Choroid plexus epithelial cell (primary cell): ENCODE results near the gene MIDN.

Source experiments
- DNase-seq: peaks from one replicate; pipeline ENCODE4 v3.0.0-alpha.2; 2010; ENCODE audit warnings: low read depth
- H3K4me3 ChIP-seq: 2 replicates; pipeline ENCODE4 v1.5.1; 2011; ENCODE audit warnings: low read depth, mild to moderate bottlenecking, control low read depth, low read length, moderate library complexity
- CTCF ChIP-seq: conservative IDR thresholded peaks from 2 replicates; pipeline ENCODE4 v1.5.1; 2011; ENCODE audit warnings: low read depth, mild to moderate bottlenecking, control low read depth, inconsistent platforms, low read length, moderate library complexity

Gene MIDN

GRCh38 chr19:1230783-1231489 lies 17.4 kb upstream of the MIDN start:
- no peak overlapping the region for H3K4me3 ChIP-seq
- no peak for TF ChIP-seq CTCF
- no peak for DNase-seq

GRCh38 chr19:1231729-1232637 lies 16.4 kb upstream of the MIDN start:
- TF ChIP-seq CTCF, result no peak
- no peak overlapping the region for H3K4me3 ChIP-seq

GRCh38 chr19:1232652-1233072 lies 15.7 kb upstream of the MIDN start:
- no peak for TF ChIP-seq CTCF
- DNase-seq, result peak; percentile 75
- H3K4me3 ChIP-seq, result no peak overlapping the region

More at GRCh38 chr19:1231729-1232637, 16.4 kb upstream of the MIDN start:
- DNase-seq, result no peak

- DNase-seq, result no peak
- no peak for TF ChIP-seq CTCF
- H3K4me3 ChIP-seq, result no peak overlapping the region
Measured at GRCh38 chr19:1233115-1233667, 15.2 kb upstream of the MIDN start.

GRCh38 chr19:1234051-1234954 lies 14.1 kb upstream of the MIDN start:
- no peak overlapping the region for H3K4me3 ChIP-seq
- no peak for TF ChIP-seq CTCF
- no peak for DNase-seq

GRCh38 chr19:1234955-1235380 lies 13.4 kb upstream of the MIDN start:
- H3K4me3 ChIP-seq, result no peak overlapping the region

More at GRCh38 chr19:1234955-1235380, 13.4 kb upstream of the MIDN start:
- DNase-seq, result no peak
- no peak for TF ChIP-seq CTCF
